HT-29 (cell line): Measurements from ENCODE around the gene VIT. TPM values are rescaled to one million over a fixed set of nuclear protein-coding genes. Genes with fewer than 3 reads are reported as not detected.

ENCODE experiments used
- DNase-seq: peaks from one replicate; pipeline ENCODE4 v3.0.0-alpha.2; 2015; ENCODE audit warnings: low spot score
- total RNA-seq: library from RNA; depleted of rRNA; stranded (reverse); fragments of >200 nt; shearing (Covaris generic); gene quantifications from 2 replicates; pipeline ENCODE4 v1.2.3, GENCODE V29; 2014

VIT gene
- total RNA-seq, 1 experiment from 2014 or later: not detected

GRCh38 chr2:36708041-36708741, 11.7 kb downstream of the VIT start:
- no peak for DNase-seq

GRCh38 chr2:36710858-36711515, 14.5 kb downstream of the VIT start:
- no peak for DNase-seq

DNA sequence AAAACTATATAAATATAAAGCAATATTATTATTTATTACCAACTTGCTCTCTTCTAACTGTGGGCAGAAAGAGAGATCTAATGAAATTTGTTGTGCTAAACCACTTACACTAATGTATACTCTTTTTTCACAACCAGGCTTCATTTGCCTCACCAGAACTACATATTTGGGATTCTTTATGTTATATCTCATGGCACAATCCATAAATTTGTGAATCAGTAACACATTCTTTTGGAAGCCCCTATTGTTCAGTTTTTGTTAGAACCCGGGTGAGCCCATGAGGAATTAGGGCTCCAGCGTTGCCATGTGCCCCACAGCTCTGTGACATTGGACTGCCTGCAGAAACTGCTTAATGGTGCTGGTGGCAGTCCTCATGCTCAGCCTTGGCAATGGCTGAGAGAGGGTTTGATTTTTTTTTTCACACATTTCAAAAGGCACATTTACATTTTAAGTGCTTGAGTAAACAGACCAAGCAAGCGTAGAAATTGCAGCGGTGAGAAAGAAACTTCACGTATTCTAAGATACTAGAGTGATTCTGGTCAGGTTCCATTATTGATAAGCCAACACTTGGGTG, 15.3 kb downstream of the VIT start:
- DNase-seq: no peak

DNA sequence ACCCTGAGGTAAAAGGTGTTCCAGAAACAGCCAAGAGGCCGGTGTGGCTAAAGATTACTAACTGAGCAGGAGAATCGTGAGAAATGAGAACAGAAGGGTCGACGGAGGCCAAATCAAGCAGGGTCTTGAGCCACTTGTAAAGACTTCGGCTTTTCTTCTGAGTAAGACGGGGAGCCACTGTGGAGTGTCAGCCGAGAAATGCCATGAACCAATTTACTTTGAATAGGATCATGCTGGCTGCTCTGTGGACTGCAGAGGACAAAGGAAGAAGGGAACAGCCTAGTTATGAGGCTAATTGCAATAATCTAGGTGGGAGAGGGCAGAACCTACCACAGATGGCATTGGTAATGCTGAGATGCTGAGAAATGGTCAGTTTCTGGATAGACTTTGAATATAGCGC, 16.8 kb downstream of the VIT start:
- DNase-seq: no peak

DNA sequence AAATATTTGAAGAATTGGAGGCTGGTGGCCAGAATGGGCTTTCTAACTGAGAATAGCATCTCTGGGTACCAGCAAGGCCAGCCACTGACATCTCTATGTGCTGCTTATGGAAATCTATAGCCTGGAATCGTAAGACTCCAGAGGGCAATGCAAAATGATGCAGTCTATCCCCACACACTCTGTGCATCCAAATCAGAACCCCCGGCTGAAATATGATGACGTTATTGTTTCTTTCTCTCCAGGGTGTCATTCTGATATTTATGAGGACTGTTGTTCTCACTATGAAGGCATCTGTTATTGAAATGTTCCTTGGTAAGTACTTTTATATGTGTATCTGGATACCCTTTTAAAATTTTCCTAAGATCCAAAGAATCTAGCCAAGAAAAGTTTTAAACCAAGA, 19.6 kb downstream of the VIT start:
- no peak for DNase-seq

DNA sequence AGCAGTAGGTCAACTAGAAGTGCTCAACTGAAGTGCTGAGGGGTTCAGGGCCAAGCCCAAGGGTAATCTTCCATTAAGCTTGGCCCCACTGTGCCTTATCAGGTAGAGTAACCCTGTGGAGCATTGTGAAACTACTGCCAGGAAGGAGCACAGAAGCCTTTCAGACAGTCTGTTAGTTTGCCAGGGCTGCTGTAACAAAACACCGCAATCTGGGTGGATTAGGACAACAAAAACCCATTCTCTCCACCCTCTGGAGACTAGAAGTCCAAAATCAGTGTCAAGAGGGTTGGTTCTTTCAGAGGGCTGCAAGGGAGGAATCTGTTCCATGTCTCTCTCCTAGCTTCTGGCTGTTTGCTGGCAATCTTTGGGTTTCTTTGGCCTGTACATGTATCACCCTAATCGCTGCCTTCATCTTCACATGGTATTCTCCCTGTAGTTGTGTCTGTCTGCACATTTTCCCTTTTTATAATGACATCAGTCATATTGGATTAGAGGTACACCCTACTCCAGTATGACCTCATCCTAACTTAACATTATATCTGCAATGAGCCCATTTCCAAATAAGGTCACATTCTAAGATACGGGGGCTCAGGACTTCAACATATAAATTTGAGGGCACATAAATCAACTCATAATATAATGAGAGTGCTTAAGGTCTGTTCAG, 21.2 kb downstream of the VIT start:
- no peak for DNase-seq

DNA sequence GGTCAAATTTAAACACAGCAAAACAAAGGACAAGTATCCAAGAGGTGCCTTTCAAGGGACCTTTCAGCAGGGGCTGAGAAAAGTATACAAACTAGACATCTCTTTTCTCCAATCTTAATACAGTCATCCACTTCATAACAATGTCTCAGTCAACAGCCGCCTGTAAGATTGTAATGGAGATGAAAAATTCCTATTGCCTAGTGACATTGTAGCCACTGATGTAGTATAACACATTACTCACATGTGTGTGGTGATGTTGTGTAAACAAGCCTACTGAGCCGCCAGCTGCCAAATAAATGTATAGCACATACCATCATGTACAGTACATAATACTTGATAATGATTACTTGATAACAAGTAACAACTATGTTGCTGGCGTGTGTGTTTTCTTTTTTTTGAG, 31.0 kb downstream of the VIT start:
- no peak for DNase-seq

- no peak for DNase-seq
Observed at GRCh38 chr2:36729067-36729466, 32.6 kb downstream of the VIT start.

DNA sequence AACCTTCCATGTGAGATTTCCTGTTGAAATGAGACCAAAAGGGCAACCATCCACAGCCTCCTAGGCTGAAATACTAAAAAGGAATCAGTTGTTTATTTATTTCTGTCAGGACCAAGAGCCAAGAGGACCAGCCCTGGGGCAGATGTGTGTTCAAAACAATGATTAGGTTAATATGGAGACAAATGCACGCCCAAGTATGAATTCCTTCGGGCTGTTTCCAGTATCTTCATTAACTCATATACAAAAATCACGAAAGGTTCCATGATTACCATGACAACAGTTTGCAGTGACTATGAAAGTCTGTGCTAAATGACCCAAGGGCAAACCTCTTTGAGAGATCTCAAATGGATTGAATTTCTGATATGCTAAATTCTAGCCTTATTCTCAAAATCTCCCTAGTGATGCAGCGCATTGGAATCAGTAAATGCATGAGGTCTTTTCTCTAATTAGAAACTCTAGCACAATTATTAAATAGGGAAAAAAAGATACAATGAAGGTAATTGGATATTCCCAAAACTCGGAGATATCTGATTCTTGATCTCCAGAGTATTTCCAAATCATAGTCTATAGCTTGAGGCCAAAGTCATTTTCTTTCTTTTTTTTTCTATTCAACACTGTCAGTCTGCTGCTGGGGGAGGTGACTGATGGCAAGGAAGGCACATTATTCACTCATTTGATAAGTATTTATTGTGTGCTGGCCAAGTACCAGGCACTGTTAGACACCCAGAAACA, 35.6 kb downstream of the VIT start:
- no peak for DNase-seq

DNA sequence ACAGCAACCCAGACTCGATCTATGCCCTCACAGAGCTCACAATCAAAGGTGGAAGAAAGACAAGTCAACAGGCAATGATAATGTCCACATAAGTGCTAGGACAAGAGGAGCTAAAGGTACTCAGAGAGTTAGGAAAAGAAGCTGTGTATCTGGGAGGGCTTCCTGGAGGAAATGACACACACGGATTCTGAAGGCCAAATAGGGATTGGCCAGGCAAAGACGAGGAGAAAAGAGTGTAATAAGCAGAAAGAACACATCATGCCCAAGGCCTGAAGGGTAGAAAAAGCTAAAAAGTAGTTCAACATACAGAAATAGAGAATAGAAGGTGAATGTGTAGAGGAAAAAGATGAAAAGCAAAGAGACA, 36.1 kb downstream of the VIT start:
- no peak for DNase-seq

DNA sequence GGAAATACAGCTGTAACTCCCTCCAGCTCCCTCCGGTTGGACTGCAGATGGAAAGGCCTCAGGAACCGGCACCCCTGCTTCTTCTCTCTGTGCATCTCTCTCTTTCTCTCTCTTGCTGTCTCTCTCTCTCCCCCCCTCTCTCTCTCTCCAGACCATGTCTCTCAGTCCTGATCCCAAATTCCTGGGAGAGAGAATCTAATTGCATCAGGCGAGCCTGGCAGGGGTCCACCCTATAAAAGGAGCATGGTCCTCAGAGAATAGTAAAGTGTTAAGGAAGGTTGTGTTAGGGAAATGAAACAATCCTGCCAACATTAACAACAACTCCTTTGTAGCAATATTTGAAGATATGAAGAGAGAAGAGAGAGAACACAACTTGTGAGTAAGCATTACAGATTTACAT, 36.7 kb downstream of the VIT start:
- no peak for DNase-seq

GRCh38 chr2:36734304-36734703, 37.8 kb downstream of the VIT start:
- no peak for DNase-seq

DNA sequence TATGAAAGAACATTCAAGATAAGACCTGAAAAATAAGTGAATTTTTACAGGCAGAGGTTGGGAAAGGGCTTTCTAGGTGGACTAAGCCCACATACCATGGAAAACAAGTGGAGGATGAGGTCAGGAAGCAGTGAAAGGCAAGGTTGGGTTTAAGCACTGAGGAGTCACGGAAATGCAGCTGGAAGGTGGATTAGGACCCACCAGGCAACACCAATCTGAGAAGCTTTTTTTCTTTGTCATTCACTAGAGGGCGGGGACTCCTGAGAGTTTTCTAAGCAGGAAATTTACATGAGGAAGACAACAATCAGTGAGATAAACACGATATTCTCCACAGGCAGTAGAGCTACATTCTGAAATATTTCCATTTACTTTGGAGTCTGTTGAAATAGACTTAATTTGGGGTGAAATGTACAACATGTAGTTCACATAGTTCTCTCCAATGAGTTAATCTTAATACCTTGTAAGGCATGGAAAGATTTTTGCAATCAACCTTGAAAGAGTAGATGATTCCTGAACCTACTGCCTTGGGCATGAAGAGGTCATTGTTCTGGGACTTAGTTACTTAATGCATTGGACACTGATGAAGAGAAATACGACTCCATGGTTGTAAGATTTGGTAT, 40.7 kb downstream of the VIT start:
- DNase-seq: no peak

GRCh38 chr2:36740061-36740460, 43.6 kb downstream of the VIT start:
- no peak for DNase-seq

DNA sequence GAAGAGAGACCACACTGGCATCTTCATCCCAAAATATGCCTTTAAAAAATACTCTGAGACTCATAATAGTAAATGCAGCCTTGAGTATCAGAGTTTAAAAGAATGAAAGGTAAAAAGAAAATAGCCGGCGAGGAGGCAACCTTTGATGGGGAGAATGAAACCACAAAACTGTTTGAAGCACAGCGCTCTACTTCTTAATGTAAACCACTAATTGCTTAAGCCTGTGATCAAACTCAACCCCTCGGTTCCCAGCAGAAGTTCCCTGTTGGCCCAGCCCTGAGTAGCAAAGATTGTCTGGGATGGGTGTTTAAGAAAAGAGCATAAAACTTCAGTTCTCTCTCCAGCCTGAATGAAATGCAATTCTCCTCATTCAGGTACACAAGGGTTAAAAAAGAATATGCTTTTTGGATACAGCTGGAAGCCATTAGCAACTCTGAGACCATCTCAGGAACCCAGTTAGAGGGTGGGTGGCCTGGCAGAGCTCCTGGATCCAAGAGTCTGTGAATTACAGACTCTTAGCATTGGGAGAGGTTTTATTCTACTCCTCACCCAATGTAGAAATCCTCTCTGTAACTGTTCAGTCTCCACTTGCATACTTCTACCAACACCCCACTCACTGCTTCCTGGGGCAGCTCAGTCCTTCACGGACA, 44.8 kb downstream of the VIT start:
- DNase-seq: no peak

GRCh38 chr2:36743954-36744353, 47.4 kb downstream of the VIT start:
- no peak for DNase-seq

GRCh38 chr2:36748166-36748565, 51.7 kb downstream of the VIT start:
- no peak for DNase-seq

DNA sequence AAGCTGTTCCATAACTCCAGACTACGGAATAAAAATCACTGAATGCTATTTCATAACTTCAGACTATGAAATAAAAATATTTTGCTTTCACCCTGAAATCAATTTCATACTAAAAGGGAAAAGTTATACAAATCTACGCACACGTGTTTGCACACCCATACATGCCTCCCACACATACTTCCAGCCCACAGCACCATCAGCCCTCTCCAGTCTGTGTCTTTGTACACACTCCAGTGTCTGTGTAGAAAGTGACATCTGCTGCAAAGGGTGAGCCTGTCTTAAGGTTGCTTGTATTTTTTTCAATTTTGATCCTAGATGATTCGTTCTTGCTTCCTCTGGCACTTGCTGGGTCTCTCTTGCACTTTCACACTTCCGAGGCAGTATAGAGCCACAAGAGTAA, 53.6 kb downstream of the VIT start:
- no peak for DNase-seq

DNA sequence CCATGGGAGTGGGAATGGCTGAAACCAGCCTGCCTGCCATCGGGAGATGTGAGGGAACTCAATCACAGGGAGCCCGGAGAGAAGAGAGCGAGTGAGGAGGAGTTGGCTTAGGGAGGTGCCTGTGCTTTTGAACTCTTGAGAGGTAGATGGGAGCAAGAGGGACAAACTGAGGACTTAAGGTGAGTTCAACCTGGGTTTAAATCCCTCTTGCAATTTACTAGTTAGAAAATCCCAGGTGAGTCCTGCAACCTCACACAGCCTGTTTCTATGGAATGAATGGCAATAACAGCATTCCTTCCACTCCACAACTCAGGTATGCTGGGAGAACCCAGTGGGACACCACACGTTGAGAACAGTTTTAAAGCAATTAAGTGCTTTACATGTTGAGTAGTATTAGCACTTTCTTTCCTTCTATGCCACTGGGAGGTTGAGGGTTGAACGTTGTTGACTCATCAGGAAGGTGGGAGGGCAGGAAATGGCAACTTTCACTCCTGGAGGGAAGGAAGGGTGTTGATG, 57.3 kb downstream of the VIT start:
- no peak for DNase-seq

DNA sequence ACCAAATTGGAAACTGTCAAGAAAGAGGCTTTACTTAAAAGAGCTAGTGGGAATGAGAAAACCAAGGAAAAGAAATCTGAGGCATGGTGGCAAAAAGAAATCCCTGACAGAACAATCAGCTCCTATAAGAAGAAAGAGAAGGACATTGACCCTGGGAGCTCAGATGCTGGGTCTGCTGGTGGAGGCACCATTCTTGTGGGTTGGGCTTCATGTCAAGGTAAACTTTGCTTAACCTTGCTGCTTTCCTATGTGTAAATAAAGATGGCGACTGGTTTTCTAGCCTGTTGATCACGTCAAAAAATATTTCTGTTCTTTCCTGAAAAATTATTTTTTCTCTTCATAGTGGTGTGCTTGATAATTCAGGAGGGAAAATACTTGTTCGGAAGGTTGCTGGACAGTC, 58.1 kb downstream of the VIT start:
- DNase-seq: no peak

DNA sequence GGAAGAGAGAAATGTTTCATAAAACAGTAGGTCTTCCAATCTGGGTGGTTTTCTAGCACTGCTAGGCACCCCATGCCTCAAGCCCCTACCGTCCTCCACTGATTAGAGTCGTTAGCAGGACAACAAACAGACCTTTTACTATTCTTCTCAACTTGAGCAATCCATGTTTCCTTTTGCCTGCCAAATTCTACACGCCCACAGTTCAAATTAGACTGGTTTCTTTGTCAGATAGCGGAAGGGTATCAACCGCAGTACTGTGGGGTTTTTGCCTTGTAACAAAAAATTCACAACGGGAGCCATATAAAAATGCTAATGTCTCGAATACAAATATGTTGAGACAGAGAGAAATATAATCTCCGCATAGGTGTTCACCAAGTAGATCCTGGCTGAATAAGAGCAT, 59.9 kb downstream of the VIT start:
- DNase-seq: no peak
